ENCODE measurements around the gene CARD9.

CARD9 gene

DNA sequence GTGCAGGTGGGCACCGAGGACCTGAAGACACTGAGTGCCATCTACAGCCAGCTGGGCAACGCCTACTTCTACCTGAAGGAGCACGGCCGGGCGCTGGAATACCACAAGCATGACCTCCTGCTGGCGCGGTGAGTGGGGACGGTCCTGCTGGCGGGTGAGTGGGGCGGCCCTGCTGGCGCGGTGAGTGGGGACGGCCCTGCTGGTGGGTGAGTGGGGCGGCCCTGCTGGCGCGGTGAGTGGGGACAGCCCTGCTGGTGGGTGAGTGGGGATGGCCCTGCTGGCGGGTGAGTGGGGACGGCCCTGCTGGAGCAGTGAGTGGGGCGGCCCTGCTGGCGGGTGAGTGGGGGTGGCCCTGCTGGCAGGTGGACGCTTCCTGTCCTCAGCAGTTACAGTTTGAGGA is 38.9 kb downstream of the CARD9 start:
- TF ChIP-seq, protein P1, sequence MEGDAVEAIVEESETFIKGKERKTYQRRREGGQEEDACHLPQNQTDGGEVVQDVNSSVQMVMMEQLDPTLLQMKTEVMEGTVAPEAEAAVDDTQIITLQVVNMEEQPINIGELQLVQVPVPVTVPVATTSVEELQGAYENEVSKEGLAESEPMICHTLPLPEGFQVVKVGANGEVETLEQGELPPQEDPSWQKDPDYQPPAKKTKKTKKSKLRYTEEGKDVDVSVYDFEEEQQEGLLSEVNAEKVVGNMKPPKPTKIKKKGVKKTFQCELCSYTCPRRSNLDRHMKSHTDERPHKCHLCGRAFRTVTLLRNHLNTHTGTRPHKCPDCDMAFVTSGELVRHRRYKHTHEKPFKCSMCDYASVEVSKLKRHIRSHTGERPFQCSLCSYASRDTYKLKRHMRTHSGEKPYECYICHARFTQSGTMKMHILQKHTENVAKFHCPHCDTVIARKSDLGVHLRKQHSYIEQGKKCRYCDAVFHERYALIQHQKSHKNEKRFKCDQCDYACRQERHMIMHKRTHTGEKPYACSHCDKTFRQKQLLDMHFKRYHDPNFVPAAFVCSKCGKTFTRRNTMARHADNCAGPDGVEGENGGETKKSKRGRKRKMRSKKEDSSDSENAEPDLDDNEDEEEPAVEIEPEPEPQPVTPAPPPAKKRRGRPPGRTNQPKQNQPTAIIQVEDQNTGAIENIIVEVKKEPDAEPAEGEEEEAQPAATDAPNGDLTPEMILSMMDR (IDR thresholded peaks at IDR 0.05; ENCODE audit: control insufficient read depth, extremely low read depth, insufficient read depth), result no peak
- no peak overlapping the region for H3K4me3 ChIP-seq (ENCODE audit: low read depth, low read length)
- DNase-seq (ENCODE audit: low read depth), result no peak

GRCh38 chr9:136333486-136333885 is 40.0 kb downstream of the CARD9 start:
- no peak overlapping the region for H3K4me3 ChIP-seq (ENCODE audit: low read depth, low read length)
- no peak for DNase-seq (ENCODE audit: low read depth)
- TF ChIP-seq, protein P1 (IDR thresholded peaks at IDR 0.05; ENCODE audit: control insufficient read depth, extremely low read depth, insufficient read depth), result no peak

DNA sequence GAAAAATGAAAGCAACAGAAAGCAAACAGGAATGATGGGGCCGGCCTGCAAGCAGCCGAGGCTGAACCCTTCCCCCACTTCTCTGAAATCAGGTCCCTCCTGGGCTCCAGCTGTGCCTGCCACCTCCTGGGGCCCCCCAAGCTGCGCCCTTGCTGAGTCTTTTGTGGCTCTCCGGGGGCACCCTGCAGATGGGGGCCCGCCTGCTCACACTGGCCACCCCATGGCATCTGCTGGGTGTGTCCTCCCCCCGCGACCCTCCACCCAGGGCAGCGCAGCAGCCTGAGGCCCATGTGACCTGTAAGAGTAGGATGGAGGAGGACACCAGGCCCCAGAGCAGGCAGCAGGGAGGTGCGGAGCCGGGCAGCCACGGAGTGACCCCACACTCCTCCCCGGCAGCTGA is 40.4 kb downstream of the CARD9 start:
- TF ChIP-seq, protein P1 (IDR thresholded peaks at IDR 0.05; ENCODE audit: control insufficient read depth, extremely low read depth, insufficient read depth), result no peak
- DNase-seq (ENCODE audit: low read depth), result no peak
- H3K4me3 ChIP-seq (ENCODE audit: low read depth, low read length), result no peak overlapping the region

GRCh38 chr9:136332482-136332983 is 40.9 kb downstream of the CARD9 start:
- H3K4me3 ChIP-seq (ENCODE audit: low read depth, low read length), result no peak overlapping the region
- TF ChIP-seq, protein P1 (IDR thresholded peaks at IDR 0.05; ENCODE audit: control insufficient read depth, extremely low read depth, insufficient read depth), result no peak

GRCh38 chr9:136331556-136332481 is 41.6 kb downstream of the CARD9 start:
- DNase-seq (ENCODE audit: low read depth), result no peak
- TF ChIP-seq, protein P1 (IDR thresholded peaks at IDR 0.05; ENCODE audit: control insufficient read depth, extremely low read depth, insufficient read depth), result no peak
- no peak overlapping the region for H3K4me3 ChIP-seq (ENCODE audit: low read depth, low read length)

More at GRCh38 chr9:136332482-136332983, 40.9 kb downstream of the CARD9 start:
- no peak for DNase-seq (ENCODE audit: low read depth)

DNA sequence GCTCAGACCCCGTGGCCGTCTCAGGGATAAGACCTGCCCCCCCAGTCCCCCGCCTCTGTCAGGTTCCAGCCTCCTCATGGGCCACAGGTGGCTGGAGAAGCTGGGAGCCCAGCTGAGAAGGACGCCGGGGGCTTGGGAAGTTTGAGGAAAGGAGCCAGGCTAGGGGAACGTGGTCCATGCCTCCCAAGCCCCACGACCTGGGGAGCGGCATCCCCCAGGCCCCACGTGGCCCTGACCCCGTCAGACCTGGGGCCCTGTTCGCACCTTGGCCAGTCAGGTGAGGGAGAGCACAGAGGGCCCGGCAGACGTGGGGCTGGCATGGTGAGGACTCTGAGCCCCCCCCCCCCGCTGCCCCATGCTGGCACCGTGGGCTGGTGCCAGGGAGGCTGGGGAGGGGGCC is 42.4 kb downstream of the CARD9 start:
- no peak for DNase-seq (ENCODE audit: low read depth)
- H3K4me3 ChIP-seq (ENCODE audit: low read depth, low read length), result no peak overlapping the region
- TF ChIP-seq, protein P1 (IDR thresholded peaks at IDR 0.05; ENCODE audit: control insufficient read depth, extremely low read depth, insufficient read depth), result no peak
